Measurements from ENCODE around the gene RAC3. TPM values are rescaled to one million over a fixed set of nuclear protein-coding genes. Genes with fewer than 3 reads are reported as not detected.

RAC3 gene
- total and polyA plus RNA-seq, 8 donors: 0.97 to 12.6 (median 2.5) TPM

DNA sequence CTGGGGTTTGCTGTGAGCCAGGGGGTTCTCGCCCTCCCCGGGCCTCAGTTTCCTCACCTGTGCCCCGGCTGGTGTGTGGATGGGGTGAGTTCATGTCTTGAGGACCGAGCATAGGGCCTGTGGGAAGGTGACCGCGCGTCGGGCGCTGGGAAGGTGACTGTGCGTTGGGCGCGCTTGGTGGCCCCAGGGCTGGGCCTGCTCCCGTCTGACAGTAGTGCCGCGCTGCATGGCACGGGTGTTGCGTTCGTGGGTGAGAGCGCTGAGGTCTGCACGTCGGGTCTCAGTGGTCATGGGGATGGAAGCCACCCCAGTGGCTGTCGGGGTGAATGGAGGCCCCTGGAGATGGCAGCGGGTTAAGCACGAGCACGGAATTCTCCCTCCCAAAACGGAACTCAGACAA is 44.9 kb upstream of the RAC3 start:
- FAIRE-seq (no peak), DNase-seq (no peak), ATAC-seq (no peak)
- H3K36me3 ChIP-seq: peaks cover 0 to 12% (median 0%) of the 10 kb centered on the region in 3 donors
- intact Hi-C loops (cut with DNase I): no loop called here
- 96 to 97% methylated on average over 26 of the region's 26 CpGs for WGBS, 2 donors
- peaks cover 7% of the 10 kb centered on the region in 3 donors for H3K4me1 ChIP-seq
- no peak overlapping the region for H3K27ac ChIP-seq
- no peak overlapping the region for H3K4me3 ChIP-seq
- no peaks in the 10 kb centered on the region for H3K9me3 ChIP-seq
- TF ChIP-seq, protein P1, sequence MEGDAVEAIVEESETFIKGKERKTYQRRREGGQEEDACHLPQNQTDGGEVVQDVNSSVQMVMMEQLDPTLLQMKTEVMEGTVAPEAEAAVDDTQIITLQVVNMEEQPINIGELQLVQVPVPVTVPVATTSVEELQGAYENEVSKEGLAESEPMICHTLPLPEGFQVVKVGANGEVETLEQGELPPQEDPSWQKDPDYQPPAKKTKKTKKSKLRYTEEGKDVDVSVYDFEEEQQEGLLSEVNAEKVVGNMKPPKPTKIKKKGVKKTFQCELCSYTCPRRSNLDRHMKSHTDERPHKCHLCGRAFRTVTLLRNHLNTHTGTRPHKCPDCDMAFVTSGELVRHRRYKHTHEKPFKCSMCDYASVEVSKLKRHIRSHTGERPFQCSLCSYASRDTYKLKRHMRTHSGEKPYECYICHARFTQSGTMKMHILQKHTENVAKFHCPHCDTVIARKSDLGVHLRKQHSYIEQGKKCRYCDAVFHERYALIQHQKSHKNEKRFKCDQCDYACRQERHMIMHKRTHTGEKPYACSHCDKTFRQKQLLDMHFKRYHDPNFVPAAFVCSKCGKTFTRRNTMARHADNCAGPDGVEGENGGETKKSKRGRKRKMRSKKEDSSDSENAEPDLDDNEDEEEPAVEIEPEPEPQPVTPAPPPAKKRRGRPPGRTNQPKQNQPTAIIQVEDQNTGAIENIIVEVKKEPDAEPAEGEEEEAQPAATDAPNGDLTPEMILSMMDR (IDR thresholded peaks at IDR 0.05): no peak
- H3K27me3 ChIP-seq: no peaks in the 10 kb centered on the region

DNA sequence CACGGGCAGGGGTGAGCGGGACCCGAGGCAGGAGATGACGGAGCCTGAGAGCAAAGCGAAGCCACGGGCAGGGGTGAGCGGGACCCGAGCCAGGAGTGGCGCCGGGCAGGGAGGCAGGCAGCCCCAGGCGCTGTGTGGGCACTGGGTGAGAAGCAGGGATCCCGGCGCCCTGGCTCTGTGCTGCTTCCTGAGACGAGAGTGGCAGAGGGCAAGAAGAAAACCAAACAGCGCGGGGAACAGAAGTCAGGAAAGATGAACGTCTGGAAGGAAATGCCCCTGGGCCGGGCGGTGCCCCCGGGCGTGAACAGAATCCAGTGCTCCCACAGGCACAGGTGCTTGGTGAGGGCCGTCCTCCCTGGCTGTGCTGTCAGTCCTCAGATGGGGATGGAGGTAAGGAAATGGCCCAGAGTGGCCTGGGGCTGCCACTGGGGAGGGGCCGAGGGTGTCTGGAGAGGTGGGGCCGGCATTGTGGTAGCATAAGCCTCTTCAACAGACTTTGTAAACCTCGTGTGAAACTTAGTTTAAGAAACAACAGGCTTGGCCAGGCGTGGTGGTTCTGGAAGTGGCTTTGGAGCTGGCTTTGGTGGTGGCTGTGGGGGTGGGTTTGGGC is 44.2 kb upstream of the RAC3 start:
- DNase-seq: no peak
- H3K36me3 ChIP-seq: peaks cover 0 to 12% (median 0%) of the 10 kb centered on the region in 3 donors

DNA sequence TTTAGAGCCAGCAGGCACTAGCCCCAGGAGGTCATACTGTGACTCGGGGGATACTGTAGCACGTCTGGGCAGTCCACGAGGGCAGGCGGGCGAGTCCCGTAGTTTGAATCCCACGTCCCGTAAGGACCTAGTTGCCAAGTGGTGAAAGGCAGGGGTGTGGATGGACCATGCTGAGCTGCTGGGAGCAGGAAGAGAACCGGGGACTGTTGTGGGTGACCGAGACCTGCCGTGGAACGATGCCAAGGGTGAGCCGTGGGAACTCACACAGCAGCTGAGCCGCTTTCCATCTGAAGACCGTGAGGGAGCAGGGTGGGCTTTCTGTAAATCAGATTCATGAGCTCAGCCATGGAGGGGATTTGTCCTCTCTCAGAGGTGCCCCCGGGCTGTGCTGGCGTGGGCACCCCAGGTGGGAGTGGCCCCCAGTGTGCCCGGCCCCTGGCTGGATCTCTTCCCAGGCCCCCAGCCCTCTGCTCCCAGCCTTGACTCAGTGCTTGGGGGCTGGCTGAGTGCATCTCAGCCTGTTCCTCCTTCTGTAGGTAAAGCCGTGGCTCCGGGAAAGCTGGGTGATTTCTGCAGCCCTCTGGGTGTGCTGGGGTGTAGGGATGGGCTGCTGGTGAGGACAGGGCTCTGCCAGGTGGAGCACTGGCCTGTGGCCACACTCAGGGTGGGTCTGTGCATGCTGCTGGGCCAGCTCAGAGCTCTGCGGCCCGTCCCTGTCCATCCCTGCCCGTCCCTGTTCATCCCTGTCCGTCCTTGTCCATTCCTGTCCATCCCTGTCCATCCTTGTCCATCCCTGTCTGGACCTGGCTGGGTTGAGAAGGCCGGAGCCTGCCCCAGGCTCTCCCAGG is 40.4 kb upstream of the RAC3 start:
- no peaks in the 10 kb centered on the region for H3K27me3 ChIP-seq
- no peaks in the 10 kb centered on the region for H3K9me3 ChIP-seq
- WGBS, 2 donors: 46 to 54% methylated on average over 25 of the region's 25 CpGs
- peaks cover 0 to under 1% (median 0%) of the 10 kb centered on the region in 3 donors for H3K36me3 ChIP-seq
- H3K27ac ChIP-seq: peak overlapping the region; percentile 49 to 79 (median 72)
- intact Hi-C loops (cut with DNase I): no loop called here
- H3K4me3 ChIP-seq: no peak overlapping the region
- TF ChIP-seq, protein P1 (IDR thresholded peaks at IDR 0.05): no peak
- peaks cover 15 to 20% (median 17%) of the 10 kb centered on the region in 3 donors for H3K4me1 ChIP-seq
- ATAC-seq (peak; percentile 31 to 42 (median 37)), FAIRE-seq (no peak), DNase-seq (peak; percentile 45 to 82 (median 66))

More for the DNA sequence above, 44.2 kb upstream of the RAC3 start:
- H3K4me1 ChIP-seq: peaks cover 12 to 14% (median 12%) of the 10 kb centered on the region in 3 donors
- H3K4me3 ChIP-seq: no peak overlapping the region
- intact Hi-C loops (cut with DNase I): no loop called here
- H3K27me3 ChIP-seq: no peaks in the 10 kb centered on the region
- no peak for FAIRE-seq
- no peak overlapping the region for H3K27ac ChIP-seq
- TF ChIP-seq, protein P1 (IDR thresholded peaks at IDR 0.05): no peak
- ATAC-seq: no peak
- WGBS, 2 donors: 94 to 95% methylated on average over 26 of the region's 26 CpGs
- H3K9me3 ChIP-seq: no peaks in the 10 kb centered on the region

DNA sequence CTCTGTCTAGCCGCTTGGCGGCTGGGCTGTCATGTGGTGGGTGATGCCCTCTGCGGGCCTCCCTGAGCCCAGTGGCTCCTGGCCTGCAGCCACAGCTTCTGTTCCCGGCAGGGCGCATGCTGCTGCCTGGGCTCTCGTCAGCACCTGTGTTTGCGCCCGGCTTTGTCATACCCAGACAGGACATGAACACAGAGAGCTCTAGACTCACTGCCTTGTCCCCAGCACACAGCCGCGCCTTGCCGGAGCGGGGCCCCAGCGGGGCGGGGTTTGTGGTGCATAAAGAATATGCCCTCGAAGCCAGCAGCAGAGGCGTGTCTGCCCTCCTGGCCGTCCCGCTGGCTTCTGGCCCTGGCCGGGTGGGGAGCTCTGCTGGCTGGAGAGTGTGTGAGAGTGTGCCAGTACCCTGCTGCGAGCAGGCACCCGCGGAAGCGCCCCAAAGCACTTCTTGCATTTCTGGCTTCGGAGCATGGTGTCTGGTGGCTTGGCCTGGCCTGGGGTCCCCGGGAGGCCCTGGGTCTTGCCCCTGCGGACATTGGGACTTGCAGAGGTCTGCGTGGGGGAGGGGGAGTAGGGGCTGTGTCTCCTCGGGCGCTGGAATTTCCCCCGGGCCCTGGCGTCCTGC is 39.7 kb upstream of the RAC3 start:
- ATAC-seq: peak; percentile 85 to 91 (median 90)
- Histone ChIP-seq H3K36me3 (no peaks in the 10 kb centered on the region), H3K9me3 (no peaks in the 10 kb centered on the region), H3K27ac (peak overlapping the region; percentile 49 to 79 (median 72)), H3K27me3 (no peaks in the 10 kb centered on the region), H3K4me3 (peak overlapping the region in 2 of 4 donors; percentile 13 to 26), H3K4me1 (peaks cover 15 to 20% (median 17%) of the 10 kb centered on the region in 3 donors)
- 12% methylated on average over 30 to 31 of the region's 31 CpGs for WGBS, 2 donors
- TF ChIP-seq, protein P1 (IDR thresholded peaks at IDR 0.05): no peak
- DNase-seq: peak; percentile 87 to 96 (median 90)
- no peak for FAIRE-seq
- intact Hi-C loops (cut with DNase I): no loop called here

All from pancreas (tissue), 10 donors.